K562 (cell line): Measurements from ENCODE around the gene SLC4A2. TPM values are rescaled to one million over a fixed set of nuclear protein-coding genes. Genes with fewer than 3 reads are reported as not detected.

Experiments used
- ATAC-seq: fragments of 200-7000 bp; cut with Tn5 transposase; 3 replicates; pipeline ENCODE4 v1.9.1; 2020; ENCODE audit warnings: moderate library complexity
- BruUV-seq: library from RNA; stranded (reverse); fragments of 400-500 nt; replicated peaks from 2 replicates; lab custom pipeline; 2021; lab: Mats Ljungman, UMichigan
- CTCF ChIA-PET: fragments of 300-600 bp; formaldehyde crosslinking; extraction: SDS; loops from one replicate; lab custom pipeline; 2021; ENCODE audit warnings: low intra/inter-chr PET ratio; lab: Yijun Ruan, JAX
- POLR2A ChIA-PET: fragments of 300-600, 350-650 bp; sonication (Branson Sonifier 250); formaldehyde crosslinking; extraction: SDS; loops from one replicate; lab custom pipeline; 2021; ENCODE audit warnings: antibody characterized with exemption, inconsistent platforms; lab: Yijun Ruan, JAX
- DNase-seq, 4 experiments: peaks; one replicate each; pipeline versions ENCODE4 v3.0.0 to v3.0.0-alpha.2; 2011 to 2018; ENCODE audit warnings: low spot score in 3 of 4, mixed read lengths in 3 of 4; ENCODE audit errors: extremely low read depth in 1 of 4
- FAIRE-seq: peaks from 2 replicates; lab custom pipeline; 2011; peaks lifted over from hg19 to GRCh38; lab: Jason Lieb, UNC
- H2AFZ ChIP-seq: 2 replicates; pipeline ENCODE4 v1.6.0; 2011; ENCODE audit warnings: low read depth, low read length, control low read depth, inconsistent platforms
- H3K27ac ChIP-seq: fragments of 200-600 bp; 3 replicates; pipeline ENCODE4 v1.8.0; 2011; ENCODE audit warnings: low read depth, mild to moderate bottlenecking, control low read depth, inconsistent platforms, low read length, moderate library complexity, mixed read lengths; ENCODE audit errors: extremely low read depth
- H3K27me3 ChIP-seq, 2 experiments: fragments of 300-600 bp in 1 of 2; 2 replicates in 1 of 2; 3 replicates in 1 of 2; pipeline versions ENCODE4 v1.6.0 to v1.8.0; 2011; ENCODE audit warnings: inconsistent platforms in 2 of 2, low read length in 2 of 2, mild to moderate bottlenecking in 1 of 2, mixed read lengths in 1 of 2, moderate library complexity in 1 of 2; ENCODE audit not compliant: control insufficient read depth in 2 of 2, insufficient read depth in 2 of 2
- H3K36me3 ChIP-seq: fragments of 300-600 bp; 3 replicates; pipeline ENCODE4 v1.8.0; 2011; ENCODE audit warnings: mild to moderate bottlenecking, low read length, inconsistent platforms; ENCODE audit not compliant: control insufficient read depth, insufficient read depth
- H3K4me1 ChIP-seq, 2 experiments: fragments of 200-600 bp in 1 of 2; replicated peaks in 1 of 2; 2 replicates in 1 of 2; 3 replicates in 1 of 2; pipeline versions ENCODE4 v1.5.1 to v1.8.0; 2011; ENCODE audit warnings: inconsistent platforms in 2 of 2, low read length in 2 of 2, mild to moderate bottlenecking in 1 of 2, mixed read lengths in 1 of 2, moderate library complexity in 1 of 2; ENCODE audit not compliant: control insufficient read depth in 2 of 2, insufficient read depth in 2 of 2
- H3K4me2 ChIP-seq: 2 replicates; pipeline ENCODE4 v1.6.1; 2011; ENCODE audit warnings: low read length, control low read depth, inconsistent platforms, mixed read lengths; ENCODE audit not compliant: insufficient read depth
- H3K4me3 ChIP-seq: fragments of 200-600 bp; sonication (generic), shearing (Covaris generic); 2 replicates; pipeline ENCODE4 v1.5.1; 2016; ENCODE audit warnings: control low read depth, inconsistent platforms
- H3K79me2 ChIP-seq: fragments of 200-600 bp; 3 replicates; pipeline ENCODE4 v1.8.0; 2011; ENCODE audit warnings: low read length, inconsistent platforms; ENCODE audit not compliant: control insufficient read depth, insufficient read depth
- H3K9ac ChIP-seq, 2 experiments: 2 replicates each; pipeline versions ENCODE4 v1.6.0 to v1.6.1; 2011; ENCODE audit warnings: low read depth in 2 of 2, low read length in 2 of 2, control low read depth in 1 of 2, inconsistent platforms in 1 of 2, mild to moderate bottlenecking in 1 of 2, mixed read lengths in 1 of 2; ENCODE audit not compliant: insufficient read depth in 1 of 2
- H3K9me1 ChIP-seq: one replicate; pipeline ENCODE4 v1.6.0; 2011; ENCODE audit warnings: inconsistent platforms, mild to moderate bottlenecking, low read length, moderate library complexity; ENCODE audit not compliant: control insufficient read depth, insufficient read depth
- H3K9me3 ChIP-seq: replicated peaks from 2 replicates; pipeline ENCODE4 v1.5.1; 2011; ENCODE audit warnings: low read depth, low read length, inconsistent platforms; ENCODE audit not compliant: control insufficient read depth, insufficient read depth
- H4K20me1 ChIP-seq: replicated peaks from 2 replicates; pipeline ENCODE4 v1.6.1; 2011; ENCODE audit warnings: low read length, inconsistent platforms, mixed read lengths; ENCODE audit not compliant: control insufficient read depth, insufficient read depth
- HLTF ChIP-seq: fragments of 450-650 bp; IDR thresholded peaks from 2 replicates; pipeline ENCODE4 v1.6.1; 2016
- POLR2G ChIP-seq: fragments of 200-400 bp; formaldehyde crosslinking; IDR thresholded peaks from 2 replicates; pipeline ENCODE4 v1.6.1; 2017; ENCODE audit warnings: low read depth, mild to moderate bottlenecking, antibody characterized with exemption, low read length, moderate library complexity
- SRF ChIP-seq, 2 experiments: fragments of 250-450, 450-650 bp in 1 of 2; sonication (Bioruptor Pico) in 1 of 2; sonication (generic) in 1 of 2; formaldehyde crosslinking; IDR thresholded peaks; 2 replicates each; pipeline versions ENCODE4 v1.5.0 to v1.5.1; 2020 to 2022; ENCODE audit warnings: mild to moderate bottlenecking in 1 of 2, missing genetic modification reagents in 1 of 2
- WGBS: fragments of 100-300 bp; shearing (Covaris generic); methylation state at CpG from one replicate; pipeline ENCODE4 v1.1.6; 2016; ENCODE audit warnings: low coverage, mixed read lengths; ENCODE audit not compliant: insufficient coverage; ENCODE audit errors: missing lambda C conversion rate; 5-methylcytosine and 5-hydroxymethylcytosine counted together
- in situ Hi-C: fragments of 300-500 bp; cut with MboI; formaldehyde crosslinking; loops from 4 replicates; pipeline ENCODE4 v1.15.0; 2018; ENCODE audit warnings: inconsistent platforms, mixed read lengths
- intact Hi-C: fragments of 100-400 bp; cut with micrococcal nuclease; formaldehyde crosslinking; loops from 2 replicates; pipeline ENCODE4 v1.14.2; 2022
- polyA plus RNA-seq, 8 experiments: library from polyadenylated mRNA; depleted of rRNA in 4 of 8; stranded (reverse) in 5 of 8; unstranded in 3 of 8; fragments of >200 nt; fragmentation: Nextera tagmentation in 2 of 8; fragmentation: Illumina TruSeq in 1 of 8; extraction: Ambion mirVana in 2 of 8; extraction: Trizol in 1 of 8; gene quantifications; 2 replicates each; pipeline versions ENCODE4 v1.2.1 to v1.2.3, GENCODE V29; 2011 to 2014; ENCODE audit warnings: inconsistent platforms in 1 of 8, missing spikeins in 1 of 8
- total RNA-seq, 7 experiments: library from RNA; depleted of rRNA in 6 of 7; stranded (reverse); fragments of >200 nt in 6 of 7; fragmentation: Illumina TruSeq in 2 of 7; extraction: Trizol in 2 of 7; gene quantifications; 2 replicates each; pipeline versions ENCODE4 v1.2.1 to v1.2.3, GENCODE V29; 2011 to 2021; ENCODE audit warnings: low replicate concordance in 1 of 7

SLC4A2 gene
- total and polyA plus RNA-seq, 9 of the 15 experiments (the other 6 are each of a cell fraction or from before 2014, with no cell fraction given), result 11.4 to 375 (median 130) TPM

GRCh38 chr7:151034312-151035025 is 24.9 kb upstream of the SLC4A2 start:
- WGBS, result 93% methylated on average over 21 of the region's 21 CpGs
- Histone ChIP-seq H3K4me3 (no peak overlapping the region), H3K27me3 (no peaks in the 10 kb centered on the region), H2AFZ (no peak overlapping the region), H3K4me1 (peaks cover 14 to 61% of the 10 kb centered on the region in 2 experiments), H3K9me3 (no peaks in the 10 kb centered on the region), H3K36me3 (peaks cover 76% of the 10 kb centered on the region; the same call in 2 of the 3 replicates), H4K20me1 (peaks cover under 1% of the 10 kb centered on the region), H3K9ac (peak overlapping the region in 1 of 2 experiments; percentile 59; a peak in 2 of 4 replicates), H3K79me2 (peaks cover 25% of the 10 kb centered on the region), H3K9me1 (no peaks in the 10 kb centered on the region), H3K4me2 (no peak overlapping the region), H3K27ac (no peak overlapping the region)
- POLR2A ChIA-PET, result interaction anchor here (0.7 to 1.3 kb wide), 4 partner anchors 8 to 49 kb away, joined by 3 to 5 read pairs (median 3); partner anchors contain the start of genes FASTK and TMUB1
- intact Hi-C loops, result no loop called here
- FAIRE-seq (no peak), DNase-seq (no peak), ATAC-seq (no peak)
- CTCF ChIA-PET, result no interaction called here
- in situ Hi-C loops, result no loop called here
- no TSS peak for BruUV-seq
- TF ChIP-seq SRF (CRISPR knock-in tag; IDR thresholded peaks at IDR 0.05) (no peak), POLR2G (peak; percentile 21; the same call in 1 of the 2 replicates), HLTF (no peak)
- TF ChIP-seq, all 486 proteins: peak for 1
